HG03558 (cell line): Measurements from ENCODE around the gene ITGA6.

Experiments used
- ATAC-seq: cut with Tn5 transposase; IDR thresholded peaks from one replicate; pipeline ENCODE4 v1.9.1; 2021; ENCODE audit warnings: moderate number of reproducible peaks; ENCODE audit not compliant: unreplicated experiment; ENCODE audit errors: extremely low read depth

Gene ITGA6

GRCh38 chr2:172552547-172553291, 125.3 kb downstream of the ITGA6 start:
- ATAC-seq = no peak

GRCh38 chr2:172554352-172555271, 127.2 kb downstream of the ITGA6 start:
- no peak for ATAC-seq

GRCh38 chr2:172555272-172555521, 127.8 kb downstream of the ITGA6 start:
- ATAC-seq = no peak
